ENCODE measurements around the gene GCGR.

The GCGR gene

GRCh38 chr17:81801327-81801726 is 2.6 kb upstream of the GCGR start:
- no peak for TF ChIP-seq CTCF (IDR thresholded peaks at IDR 0.05)
- H3K36me3 ChIP-seq (ENCODE audit: control insufficient read depth, insufficient read depth, low read length) = no peaks in the 10 kb centered on the region
- no peak overlapping the region for H2AFZ ChIP-seq
- H3K27me3 ChIP-seq (ENCODE audit: control insufficient read depth, insufficient read depth, low read length) = no peaks in the 10 kb centered on the region
- no peaks in the 10 kb centered on the region for H3K79me2 ChIP-seq
- H3K4me2 ChIP-seq (ENCODE audit: low read length) = no peak overlapping the region
- H3K4me1 ChIP-seq = no peaks in the 10 kb centered on the region
- H3K9me3 ChIP-seq (ENCODE audit: control insufficient read depth, low read length) = no peaks in the 10 kb centered on the region
- H3K9ac ChIP-seq = no peak overlapping the region
- H3K27ac ChIP-seq = no peak overlapping the region
- H3K4me3 ChIP-seq (ENCODE audit: low read depth, low read length) = no peak overlapping the region

GRCh38 chr17:81802048-81802758 is 1.7 kb upstream of the GCGR start:
- Histone ChIP-seq H3K4me1 (no peaks in the 10 kb centered on the region), H3K9me3 (ENCODE audit: control insufficient read depth, low read length) (no peaks in the 10 kb centered on the region), H2AFZ (no peak overlapping the region), H3K27ac (no peak overlapping the region), H3K27me3 (ENCODE audit: control insufficient read depth, insufficient read depth, low read length) (no peaks in the 10 kb centered on the region), H3K79me2 (no peaks in the 10 kb centered on the region), H3K4me3 (ENCODE audit: low read depth, low read length) (no peak overlapping the region), H3K4me2 (ENCODE audit: low read length) (no peak overlapping the region), H3K36me3 (ENCODE audit: control insufficient read depth, insufficient read depth, low read length) (no peaks in the 10 kb centered on the region), H3K9ac (no peak overlapping the region)
- TF ChIP-seq CTCF (IDR thresholded peaks at IDR 0.05) = no peak

- H3K4me2 ChIP-seq (ENCODE audit: low read length) = peak overlapping the region; percentile 92
- no peaks in the 10 kb centered on the region for H3K36me3 ChIP-seq (ENCODE audit: control insufficient read depth, insufficient read depth, low read length)
- no peaks in the 10 kb centered on the region for H3K79me2 ChIP-seq
- no peak overlapping the region for H3K27ac ChIP-seq
- no peak for TF ChIP-seq CTCF (IDR thresholded peaks at IDR 0.05)
- H3K4me1 ChIP-seq = no peaks in the 10 kb centered on the region
- no peak overlapping the region for H2AFZ ChIP-seq
- no peaks in the 10 kb centered on the region for H3K9me3 ChIP-seq (ENCODE audit: control insufficient read depth, low read length)
- no peak overlapping the region for H3K9ac ChIP-seq
- H3K27me3 ChIP-seq (ENCODE audit: control insufficient read depth, insufficient read depth, low read length) = no peaks in the 10 kb centered on the region
- no peak overlapping the region for H3K4me3 ChIP-seq (ENCODE audit: low read depth, low read length)
Observed at GRCh38 chr17:81802856-81803643, 900 bp upstream of the GCGR start.

- Histone ChIP-seq H3K4me1 (no peaks in the 10 kb centered on the region), H3K9me3 (ENCODE audit: control insufficient read depth, low read length) (no peaks in the 10 kb centered on the region), H3K4me2 (ENCODE audit: low read length) (peak overlapping the region; percentile 92), H2AFZ (peak overlapping the region; percentile 78), H3K4me3 (ENCODE audit: low read depth, low read length) (peak overlapping the region; percentile 79), H3K36me3 (ENCODE audit: control insufficient read depth, insufficient read depth, low read length) (no peaks in the 10 kb centered on the region), H3K79me2 (no peaks in the 10 kb centered on the region), H3K27ac (peak overlapping the region; percentile 37), H3K9ac (no peak overlapping the region), H3K27me3 (ENCODE audit: control insufficient read depth, insufficient read depth, low read length) (no peaks in the 10 kb centered on the region)
- TF ChIP-seq CTCF (IDR thresholded peaks at IDR 0.05) = no peak
Observed at GRCh38 chr17:81804559-81805399, 829 bp downstream of the GCGR start.
